DMS79 (cell line): ENCODE data around the gene SLC44A3.

Experiments
- DNase-seq: peaks from one replicate; lab custom pipeline; 2025; lab: John Stamatoyannopoulos, UW

SLC44A3 gene

GRCh38 chr1:94801919-94802546 is 18.1 kb upstream of the SLC44A3 start:
- peak; percentile 75 for DNase-seq

GRCh38 chr1:94803106-94803505 is 17.1 kb upstream of the SLC44A3 start:
- DNase-seq, result no peak

- DNase-seq, result no peak
Observed at GRCh38 chr1:94803517-94804441, 16.4 kb upstream of the SLC44A3 start.

GRCh38 chr1:94804442-94804837 is 15.7 kb upstream of the SLC44A3 start:
- no peak for DNase-seq

GRCh38 chr1:94805912-94806311 is 14.2 kb upstream of the SLC44A3 start:
- DNase-seq, result no peak

- DNase-seq, result no peak
Observed at GRCh38 chr1:94806441-94806871, 13.7 kb upstream of the SLC44A3 start.

GRCh38 chr1:94807742-94808491 is 12.2 kb upstream of the SLC44A3 start:
- DNase-seq, result no peak

- peak; percentile 31 for DNase-seq
Observed at GRCh38 chr1:94808669-94809068, 11.5 kb upstream of the SLC44A3 start.

- no peak for DNase-seq
Observed at GRCh38 chr1:94812985-94813384, 7.2 kb upstream of the SLC44A3 start.

GRCh38 chr1:94816030-94816429 is 4.1 kb upstream of the SLC44A3 start:
- no peak for DNase-seq

- DNase-seq, result no peak
Observed at GRCh38 chr1:94817712-94818111, 2.4 kb upstream of the SLC44A3 start.

- no peak for DNase-seq
Observed at GRCh38 chr1:94819238-94819944, 766 bp upstream of the SLC44A3 start.

- no peak for DNase-seq
Observed at GRCh38 chr1:94820936-94821335, 779 bp downstream of the SLC44A3 start.

GRCh38 chr1:94821636-94822305 is 1.6 kb downstream of the SLC44A3 start:
- no peak for DNase-seq

- DNase-seq, result no peak
Observed at GRCh38 chr1:94823116-94823515, 3.0 kb downstream of the SLC44A3 start.

- DNase-seq, result no peak
Observed at GRCh38 chr1:94825936-94826335, 5.8 kb downstream of the SLC44A3 start.

- DNase-seq, result no peak
Observed at GRCh38 chr1:94827434-94827833, 7.3 kb downstream of the SLC44A3 start.

GRCh38 chr1:94828251-94828650 is 8.1 kb downstream of the SLC44A3 start:
- no peak for DNase-seq

GRCh38 chr1:94831641-94832040 is 11.5 kb downstream of the SLC44A3 start:
- DNase-seq, result no peak

GRCh38 chr1:94832446-94832845 is 12.3 kb downstream of the SLC44A3 start:
- DNase-seq, result no peak

- no peak for DNase-seq
Observed at GRCh38 chr1:94832931-94833585, 12.9 kb downstream of the SLC44A3 start.
